ENCODE data around the gene LIPC. TPM values are rescaled to one million over a fixed set of nuclear protein-coding genes. Genes with fewer than 3 reads are reported as not detected.

Gene LIPC
- polyA plus RNA-seq, 1 of the 3 experiments (the other 2 are of a cell fraction) = not detected

DNA sequence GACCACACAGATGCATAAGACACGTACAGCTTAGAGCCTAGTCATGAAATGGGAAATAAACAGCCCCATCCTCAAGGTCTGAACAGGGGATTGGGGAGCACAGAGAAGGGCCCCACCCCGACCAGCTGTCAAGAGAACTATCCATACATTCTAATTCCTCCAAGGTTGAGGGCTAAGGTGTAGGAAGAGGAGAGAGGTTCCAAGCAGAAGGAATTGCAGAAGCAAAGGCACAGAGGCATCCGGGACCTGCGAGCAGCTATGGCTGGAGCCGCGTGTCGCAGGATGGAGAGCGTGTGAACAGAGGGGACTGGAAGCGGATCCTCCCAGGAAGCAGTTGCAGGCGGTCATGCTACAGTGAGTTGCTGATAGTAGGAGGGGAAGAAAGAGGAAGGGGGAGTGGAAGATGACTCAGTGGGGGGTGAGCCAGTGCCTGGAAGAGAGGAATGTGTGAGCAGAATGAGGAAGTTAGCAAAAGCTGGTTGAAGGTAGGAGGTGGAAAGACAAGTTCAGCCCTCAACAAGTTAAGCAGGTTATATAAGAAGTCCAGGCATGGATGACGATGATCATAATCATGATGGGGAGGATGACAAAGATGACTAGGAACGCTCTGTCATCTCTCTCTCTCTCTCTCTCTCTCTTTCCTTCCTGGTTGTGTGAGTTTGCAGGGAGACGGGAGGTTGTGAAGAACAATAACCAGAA is 89.7 kb downstream of the LIPC start:
- Histone ChIP-seq H3F3A (replicated peaks; ENCODE audit: insufficient read depth) (no peaks in the 10 kb centered on the region), H3K27me3 (ENCODE audit: insufficient read depth) (no peaks in the 10 kb centered on the region), H3K27ac (ENCODE audit: low read depth in 2 of 2, low read length in 1 of 2) (no peak overlapping the region), H3K4me1 (ENCODE audit: control insufficient read depth in 1 of 2, insufficient read depth in 2 of 2, low read depth in 1 of 2, low read length in 1 of 2) (peaks cover 7 to 9% of the 10 kb centered on the region in 2 experiments; a peak in 2 of 4 replicates), H4K20me1 (ENCODE audit: insufficient read depth) (no peaks in the 10 kb centered on the region), H2AFZ (ENCODE audit: low read depth) (peak overlapping the region; percentile 59; the same call in 1 of the 2 replicates), H3K36me3 (replicated peaks in 1 of 2; ENCODE audit: control insufficient read depth in 1 of 2, insufficient read depth in 2 of 2, low read length in 1 of 2) (no peaks in the 10 kb centered on the region), H3K9me3 (no peaks in the 10 kb centered on the region), H3K9me2 (no peaks in the 10 kb centered on the region), H3K4me3 (ENCODE audit: low read depth in 2 of 2, low read length in 1 of 2) (no peak overlapping the region), H3K9ac (no peak overlapping the region), H3K79me2 (ENCODE audit: insufficient read depth) (no peaks in the 10 kb centered on the region), H3K4me2 (no peak overlapping the region)
- TF ChIP-seq NRF1 (IDR thresholded peaks at IDR 0.05; ENCODE audit: low read depth, low read length) = no peak
- TF ChIP-seq ELF1 (IDR thresholded peaks at IDR 0.05) = peak; percentile 50; the same call in 1 of the 2 replicates
- TF ChIP-seq USF2 (IDR thresholded peaks at IDR 0.05; ENCODE audit: borderline replicate concordance, low read depth, low read length) = no peak
- TF ChIP-seq FOSL2 (IDR thresholded peaks at IDR 0.05; ENCODE audit: borderline replicate concordance, low read depth) = peak; percentile 27; the same call in 1 of the 2 replicates
- no peak for TF ChIP-seq EP300 (IDR thresholded peaks at IDR 0.05; ENCODE audit: borderline replicate concordance in 1 of 2, low read depth in 1 of 2, low read length in 1 of 2)
- no peak for TF ChIP-seq CHD2 (IDR thresholded peaks at IDR 0.05; ENCODE audit: low read length, partially characterized antibody)
- TF ChIP-seq POLR2AphosphoS5 (IDR thresholded peaks at IDR 0.05; ENCODE audit: low read depth, low read length) = no peak
- no peak for TF ChIP-seq MAX (IDR thresholded peaks at IDR 0.05; ENCODE audit: low read depth)
- TF ChIP-seq TCF12 (IDR thresholded peaks at IDR 0.05) = no peak
- TF ChIP-seq GABPA (IDR thresholded peaks at IDR 0.05; ENCODE audit: low read depth) = no peak
- TF ChIP-seq, protein P1, sequence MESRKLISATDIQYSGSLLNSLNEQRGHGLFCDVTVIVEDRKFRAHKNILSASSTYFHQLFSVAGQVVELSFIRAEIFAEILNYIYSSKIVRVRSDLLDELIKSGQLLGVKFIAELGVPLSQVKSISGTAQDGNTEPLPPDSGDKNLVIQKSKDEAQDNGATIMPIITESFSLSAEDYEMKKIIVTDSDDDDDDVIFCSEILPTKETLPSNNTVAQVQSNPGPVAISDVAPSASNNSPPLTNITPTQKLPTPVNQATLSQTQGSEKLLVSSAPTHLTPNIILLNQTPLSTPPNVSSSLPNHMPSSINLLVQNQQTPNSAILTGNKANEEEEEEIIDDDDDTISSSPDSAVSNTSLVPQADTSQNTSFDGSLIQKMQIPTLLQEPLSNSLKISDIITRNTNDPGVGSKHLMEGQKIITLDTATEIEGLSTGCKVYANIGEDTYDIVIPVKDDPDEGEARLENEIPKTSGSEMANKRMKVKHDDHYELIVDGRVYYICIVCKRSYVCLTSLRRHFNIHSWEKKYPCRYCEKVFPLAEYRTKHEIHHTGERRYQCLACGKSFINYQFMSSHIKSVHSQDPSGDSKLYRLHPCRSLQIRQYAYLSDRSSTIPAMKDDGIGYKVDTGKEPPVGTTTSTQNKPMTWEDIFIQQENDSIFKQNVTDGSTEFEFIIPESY (IDR thresholded peaks at IDR 0.05; ENCODE audit: borderline replicate concordance, low read depth) = no peak
- no peak for TF ChIP-seq YY1 (IDR thresholded peaks at IDR 0.05; ENCODE audit: low read depth)
- ChIA-PET POLR2A (no interaction called here), CTCF (no interaction called here)
- 90% methylated on average over 13 of the region's 13 CpGs for WGBS (ENCODE audit: low lambda C conversion rate)
- DNase-seq = no peak

DNA sequence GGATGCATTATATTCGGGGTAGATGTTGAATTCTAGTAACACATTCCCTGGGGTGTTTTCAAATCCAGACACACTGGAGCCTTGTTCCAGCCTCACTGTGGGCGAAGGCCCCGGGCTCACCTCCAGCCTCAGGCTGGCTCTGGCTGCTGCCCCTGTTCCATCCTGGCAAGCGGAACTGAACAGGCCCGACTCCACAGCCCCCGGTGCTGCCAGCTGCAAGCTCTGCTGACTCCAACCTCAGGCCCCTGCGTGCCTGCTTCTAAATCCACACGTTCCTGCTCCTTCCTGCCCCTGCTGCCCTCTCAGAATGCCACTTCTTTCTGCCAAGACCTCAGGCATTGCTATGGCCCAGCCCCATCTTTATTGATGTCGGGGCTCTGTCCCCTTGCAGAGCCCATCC is 90.6 kb downstream of the LIPC start:
- Histone ChIP-seq H4K20me1 (ENCODE audit: insufficient read depth) (no peaks in the 10 kb centered on the region), H2AFZ (ENCODE audit: low read depth) (no peak overlapping the region), H3F3A (replicated peaks; ENCODE audit: insufficient read depth) (no peaks in the 10 kb centered on the region), H3K79me2 (ENCODE audit: insufficient read depth) (no peaks in the 10 kb centered on the region), H3K4me3 (ENCODE audit: low read depth in 2 of 2, low read length in 1 of 2) (no peak overlapping the region), H3K36me3 (replicated peaks in 1 of 2; ENCODE audit: control insufficient read depth in 1 of 2, insufficient read depth in 2 of 2, low read length in 1 of 2) (no peaks in the 10 kb centered on the region), H3K9ac (no peak overlapping the region), H3K4me1 (ENCODE audit: control insufficient read depth in 1 of 2, insufficient read depth in 2 of 2, low read depth in 1 of 2, low read length in 1 of 2) (peaks cover 7 to 9% of the 10 kb centered on the region in 2 experiments; a peak in 2 of 4 replicates), H3K27ac (ENCODE audit: low read depth in 2 of 2, low read length in 1 of 2) (no peak overlapping the region), H3K4me2 (no peak overlapping the region), H3K9me2 (no peaks in the 10 kb centered on the region), H3K9me3 (no peaks in the 10 kb centered on the region), H3K27me3 (ENCODE audit: insufficient read depth) (no peaks in the 10 kb centered on the region)
- no peak for DNase-seq
- no peak for TF ChIP-seq NRF1 (IDR thresholded peaks at IDR 0.05; ENCODE audit: low read depth, low read length)
- TF ChIP-seq, protein P2, sequence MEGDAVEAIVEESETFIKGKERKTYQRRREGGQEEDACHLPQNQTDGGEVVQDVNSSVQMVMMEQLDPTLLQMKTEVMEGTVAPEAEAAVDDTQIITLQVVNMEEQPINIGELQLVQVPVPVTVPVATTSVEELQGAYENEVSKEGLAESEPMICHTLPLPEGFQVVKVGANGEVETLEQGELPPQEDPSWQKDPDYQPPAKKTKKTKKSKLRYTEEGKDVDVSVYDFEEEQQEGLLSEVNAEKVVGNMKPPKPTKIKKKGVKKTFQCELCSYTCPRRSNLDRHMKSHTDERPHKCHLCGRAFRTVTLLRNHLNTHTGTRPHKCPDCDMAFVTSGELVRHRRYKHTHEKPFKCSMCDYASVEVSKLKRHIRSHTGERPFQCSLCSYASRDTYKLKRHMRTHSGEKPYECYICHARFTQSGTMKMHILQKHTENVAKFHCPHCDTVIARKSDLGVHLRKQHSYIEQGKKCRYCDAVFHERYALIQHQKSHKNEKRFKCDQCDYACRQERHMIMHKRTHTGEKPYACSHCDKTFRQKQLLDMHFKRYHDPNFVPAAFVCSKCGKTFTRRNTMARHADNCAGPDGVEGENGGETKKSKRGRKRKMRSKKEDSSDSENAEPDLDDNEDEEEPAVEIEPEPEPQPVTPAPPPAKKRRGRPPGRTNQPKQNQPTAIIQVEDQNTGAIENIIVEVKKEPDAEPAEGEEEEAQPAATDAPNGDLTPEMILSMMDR (IDR thresholded peaks at IDR 0.05) = no peak
- TF ChIP-seq EZH2phosphoT487 (IDR thresholded peaks at IDR 0.05; ENCODE audit: borderline replicate concordance, low read depth) = no peak
- no peak for TF ChIP-seq SMC3 (IDR thresholded peaks at IDR 0.05; ENCODE audit: low read depth, low read length)
- TF ChIP-seq TEAD4 (IDR thresholded peaks at IDR 0.05; ENCODE audit: borderline replicate concordance, insufficient read depth) = no peak
- TF ChIP-seq FOXJ3 (CRISPR knock-in tag; IDR thresholded peaks at IDR 0.05) = no peak
- ChIA-PET CTCF (no interaction called here), POLR2A (no interaction called here)
- WGBS (ENCODE audit: low lambda C conversion rate) = 95% methylated on average over 6 of the region's 9 CpGs
